ENCODE results near the gene MORN1.

- TF ChIP-seq GABPA (IDR thresholded peaks at IDR 0.05; ENCODE audit: low read depth) (no peak), CTCF (IDR thresholded peaks at IDR 0.05; ENCODE audit: insufficient read depth, low read length) (no peak), REST (IDR thresholded peaks at IDR 0.05; ENCODE audit: insufficient replicate concordance, low read depth) (no peak), POLR2AphosphoS5 (IDR thresholded peaks at IDR 0.05; ENCODE audit: low read depth) (no peak), SPI1 (IDR thresholded peaks at IDR 0.05; ENCODE audit: borderline replicate concordance, low read depth) (no peak)
These were observed 36.6 kb upstream of the MORN1 start for GRCh38 chr1:2427976-2428375.

All from HL-60 (cell line).